Panc1 (cell line): ENCODE results near the gene MDM2. TPM values are rescaled to one million over a fixed set of nuclear protein-coding genes. Genes with fewer than 3 reads are reported as not detected.

Experiments
- ATAC-seq: fragments of 200-7000 bp; cut with Tn5 transposase; 2 replicates; pipeline ENCODE4 v1.9.1; 2020; ENCODE audit warnings: mild to moderate bottlenecking, moderate library complexity
- BruUV-seq: library from RNA; stranded (reverse); fragments of 400-500 nt; replicated peaks from 2 replicates; lab custom pipeline; 2021; lab: Mats Ljungman, UMichigan
- CTCF ChIA-PET: fragments of 300-600 bp; sonication (Branson Sonifier 250); formaldehyde crosslinking; loops from one replicate; lab custom pipeline; 2022; ENCODE audit warnings: antibody characterized with exemption; lab: Charles Lee
- POLR2A ChIA-PET: fragments of 300-600 bp; sonication (Branson Sonifier 250); formaldehyde crosslinking; loops from one replicate; lab custom pipeline; 2022; ENCODE audit warnings: antibody characterized with exemption; lab: Charles Lee
- DNase-seq: peaks from one replicate; pipeline ENCODE4 v3.0.0-alpha.2; 2010; ENCODE audit warnings: low read depth, low spot score
- H3K27ac ChIP-seq: 2 replicates; pipeline ENCODE4 v1.5.1; 2011; ENCODE audit warnings: mild to moderate bottlenecking, low read length, inconsistent platforms
- H3K27me3 ChIP-seq: fragments of 200-500 bp; sonication (Bioruptor generic); 2 replicates; pipeline ENCODE4 v1.6.0; 2014; ENCODE audit warnings: low read length, inconsistent platforms; ENCODE audit not compliant: control insufficient read depth, insufficient read depth
- H3K36me3 ChIP-seq: fragments of 200-500 bp; sonication (Bioruptor generic); 2 replicates; pipeline ENCODE4 v1.5.1; 2014; ENCODE audit warnings: inconsistent platforms, mild to moderate bottlenecking, low read length, moderate library complexity; ENCODE audit not compliant: control insufficient read depth, insufficient read depth
- H3K4me1 ChIP-seq: 2 replicates; pipeline ENCODE4 v1.5.1; 2011; ENCODE audit warnings: inconsistent platforms, mild to moderate bottlenecking, low read length, moderate library complexity; ENCODE audit not compliant: control insufficient read depth, insufficient read depth
- H3K4me3 ChIP-seq, 2 experiments: 2 replicates each; pipeline ENCODE4 v1.5.1; 2011 to 2012; ENCODE audit warnings: low read depth in 2 of 2, low read length in 2 of 2, mild to moderate bottlenecking in 2 of 2, inconsistent platforms in 1 of 2, moderate library complexity in 1 of 2
- H3K9me3 ChIP-seq: fragments of 200-500 bp; sonication (Bioruptor generic); 2 replicates; pipeline ENCODE4 v1.5.1; 2014; ENCODE audit warnings: low read depth, mild to moderate bottlenecking, inconsistent platforms, low read length, moderate library complexity; ENCODE audit not compliant: control insufficient read depth, insufficient read depth
- POLR2AphosphoS5 ChIP-seq: IDR thresholded peaks from 2 replicates; pipeline ENCODE4 v1.6.1; 2012; ENCODE audit warnings: mild to moderate bottlenecking, low read depth, low read length, moderate library complexity
- SIN3A ChIP-seq: IDR thresholded peaks from 2 replicates; pipeline ENCODE4 v1.6.1; 2012; ENCODE audit warnings: low read depth, mild to moderate bottlenecking, low read length, moderate library complexity, borderline replicate concordance; ENCODE audit not compliant: insufficient read depth
- TCF7L2 ChIP-seq: IDR thresholded peaks from 2 replicates; pipeline ENCODE4 v1.6.1; 2011; ENCODE audit warnings: mild to moderate bottlenecking, low read depth, low read length, inconsistent platforms
- in situ Hi-C: cut with HindIII; loops from 2 replicates; pipeline ENCODE4 v1.10.0; 2016; ENCODE audit warnings: low sequenced_read_pairs, low pct_unique_long_range_greater_than_20kb
- intact Hi-C: fragments of 100-400 bp; cut with micrococcal nuclease; formaldehyde crosslinking; loops from one replicate; pipeline ENCODE4 v1.10.0; 2022; ENCODE audit not compliant: unreplicated experiment
- total RNA-seq: library from RNA; stranded (reverse); gene quantifications from one replicate; pipeline ENCODE4 v1.2.1, GENCODE V29; 2021; ENCODE audit not compliant: unreplicated experiment
- TF ChIP-seq, protein P1 (sequence below): fragments of 450-650 bp; IDR thresholded peaks from 2 replicates; pipeline ENCODE4 v1.5.1; 2017; ENCODE audit warnings: mild to moderate bottlenecking
- TF ChIP-seq, protein P2 (sequence below), 2 experiments: IDR thresholded peaks; 2 replicates each; pipeline ENCODE4 v1.6.1; 2011 to 2012; ENCODE audit warnings: low read depth in 2 of 2, control low read depth in 1 of 2, low read length in 1 of 2, mild to moderate bottlenecking in 1 of 2, moderate library complexity in 1 of 2; ENCODE audit not compliant: insufficient read depth in 1 of 2

MDM2 gene
- total RNA-seq, 1 experiment from 2014 or later, result 101 TPM

DNA sequence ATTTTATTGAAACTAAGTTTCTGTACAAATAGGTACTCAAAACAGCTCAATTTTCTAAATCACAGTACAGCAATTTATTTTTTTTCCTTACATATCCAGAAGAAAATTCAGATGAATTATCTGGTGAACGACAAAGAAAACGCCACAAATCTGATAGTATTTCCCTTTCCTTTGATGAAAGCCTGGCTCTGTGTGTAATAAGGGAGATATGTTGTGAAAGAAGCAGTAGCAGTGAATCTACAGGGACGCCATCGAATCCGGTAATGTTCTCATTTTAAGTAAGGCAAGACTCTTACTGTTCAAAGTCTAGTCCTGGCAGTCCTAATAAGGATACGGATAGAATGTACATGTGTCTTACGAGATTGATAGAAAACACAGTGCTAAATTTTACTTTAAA lies 20.7 kb downstream of the MDM2 start:
- Histone ChIP-seq H3K27me3 (no peaks in the 10 kb centered on the region), H3K36me3 (peaks cover 39% of the 10 kb centered on the region), H3K4me3 (no peak overlapping the region), H3K4me1 (no peaks in the 10 kb centered on the region), H3K27ac (no peak overlapping the region), H3K9me3 (no peaks in the 10 kb centered on the region)
- in situ Hi-C loops, result no loop called here
- ATAC-seq (no peak), DNase-seq (no peak)
- TF ChIP-seq, protein P1, sequence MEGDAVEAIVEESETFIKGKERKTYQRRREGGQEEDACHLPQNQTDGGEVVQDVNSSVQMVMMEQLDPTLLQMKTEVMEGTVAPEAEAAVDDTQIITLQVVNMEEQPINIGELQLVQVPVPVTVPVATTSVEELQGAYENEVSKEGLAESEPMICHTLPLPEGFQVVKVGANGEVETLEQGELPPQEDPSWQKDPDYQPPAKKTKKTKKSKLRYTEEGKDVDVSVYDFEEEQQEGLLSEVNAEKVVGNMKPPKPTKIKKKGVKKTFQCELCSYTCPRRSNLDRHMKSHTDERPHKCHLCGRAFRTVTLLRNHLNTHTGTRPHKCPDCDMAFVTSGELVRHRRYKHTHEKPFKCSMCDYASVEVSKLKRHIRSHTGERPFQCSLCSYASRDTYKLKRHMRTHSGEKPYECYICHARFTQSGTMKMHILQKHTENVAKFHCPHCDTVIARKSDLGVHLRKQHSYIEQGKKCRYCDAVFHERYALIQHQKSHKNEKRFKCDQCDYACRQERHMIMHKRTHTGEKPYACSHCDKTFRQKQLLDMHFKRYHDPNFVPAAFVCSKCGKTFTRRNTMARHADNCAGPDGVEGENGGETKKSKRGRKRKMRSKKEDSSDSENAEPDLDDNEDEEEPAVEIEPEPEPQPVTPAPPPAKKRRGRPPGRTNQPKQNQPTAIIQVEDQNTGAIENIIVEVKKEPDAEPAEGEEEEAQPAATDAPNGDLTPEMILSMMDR, result no peak
- TF ChIP-seq TCF7L2 (no peak), POLR2AphosphoS5 (no peak), SIN3A (no peak)
- TF ChIP-seq, protein P2, sequence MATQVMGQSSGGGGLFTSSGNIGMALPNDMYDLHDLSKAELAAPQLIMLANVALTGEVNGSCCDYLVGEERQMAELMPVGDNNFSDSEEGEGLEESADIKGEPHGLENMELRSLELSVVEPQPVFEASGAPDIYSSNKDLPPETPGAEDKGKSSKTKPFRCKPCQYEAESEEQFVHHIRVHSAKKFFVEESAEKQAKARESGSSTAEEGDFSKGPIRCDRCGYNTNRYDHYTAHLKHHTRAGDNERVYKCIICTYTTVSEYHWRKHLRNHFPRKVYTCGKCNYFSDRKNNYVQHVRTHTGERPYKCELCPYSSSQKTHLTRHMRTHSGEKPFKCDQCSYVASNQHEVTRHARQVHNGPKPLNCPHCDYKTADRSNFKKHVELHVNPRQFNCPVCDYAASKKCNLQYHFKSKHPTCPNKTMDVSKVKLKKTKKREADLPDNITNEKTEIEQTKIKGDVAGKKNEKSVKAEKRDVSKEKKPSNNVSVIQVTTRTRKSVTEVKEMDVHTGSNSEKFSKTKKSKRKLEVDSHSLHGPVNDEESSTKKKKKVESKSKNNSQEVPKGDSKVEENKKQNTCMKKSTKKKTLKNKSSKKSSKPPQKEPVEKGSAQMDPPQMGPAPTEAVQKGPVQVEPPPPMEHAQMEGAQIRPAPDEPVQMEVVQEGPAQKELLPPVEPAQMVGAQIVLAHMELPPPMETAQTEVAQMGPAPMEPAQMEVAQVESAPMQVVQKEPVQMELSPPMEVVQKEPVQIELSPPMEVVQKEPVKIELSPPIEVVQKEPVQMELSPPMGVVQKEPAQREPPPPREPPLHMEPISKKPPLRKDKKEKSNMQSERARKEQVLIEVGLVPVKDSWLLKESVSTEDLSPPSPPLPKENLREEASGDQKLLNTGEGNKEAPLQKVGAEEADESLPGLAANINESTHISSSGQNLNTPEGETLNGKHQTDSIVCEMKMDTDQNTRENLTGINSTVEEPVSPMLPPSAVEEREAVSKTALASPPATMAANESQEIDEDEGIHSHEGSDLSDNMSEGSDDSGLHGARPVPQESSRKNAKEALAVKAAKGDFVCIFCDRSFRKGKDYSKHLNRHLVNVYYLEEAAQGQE (IDR thresholded peaks at IDR 0.05; ENCODE audit: insufficient read depth in 1 of 2, low read depth in 2 of 2, low read length in 1 of 2), result no peak
- CTCF ChIA-PET, result no interaction called here
- intact Hi-C loops, result no loop called here
- POLR2A ChIA-PET, result no interaction called here
- BruUV-seq, result no TSS peak

DNA sequence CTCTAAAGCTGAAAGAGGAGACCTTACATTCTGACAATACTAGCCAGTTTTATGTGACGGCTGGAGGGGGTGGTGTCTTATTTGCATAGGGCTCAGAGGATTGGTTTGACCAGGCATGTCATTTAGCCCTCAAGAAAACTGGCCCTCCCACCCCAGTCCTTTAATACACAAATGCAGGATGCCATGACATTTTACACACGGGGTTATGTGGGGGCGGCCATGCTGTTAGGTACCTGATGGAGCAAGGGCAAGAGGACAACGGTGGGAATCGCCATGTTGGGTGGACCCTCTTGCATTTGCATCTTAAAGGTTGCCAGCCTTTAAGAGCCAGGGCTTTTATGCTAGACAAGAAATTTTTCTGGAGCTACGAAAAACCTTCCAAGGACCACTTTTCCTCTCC lies 23.3 kb downstream of the MDM2 start:
- H3K9me3 ChIP-seq, result no peaks in the 10 kb centered on the region
- DNase-seq (no peak), ATAC-seq (no peak)
- intact Hi-C loops (no loop called here), in situ Hi-C loops (no loop called here)
- H3K4me1 ChIP-seq, result no peaks in the 10 kb centered on the region
- H3K27me3 ChIP-seq, result no peaks in the 10 kb centered on the region
- ChIA-PET CTCF (no interaction called here), POLR2A (no interaction called here)
- BruUV-seq, result no TSS peak
- peaks cover 35% of the 10 kb centered on the region for H3K36me3 ChIP-seq
- H3K27ac ChIP-seq, result no peak overlapping the region
- TF ChIP-seq TCF7L2 (no peak), SIN3A (no peak)
- TF ChIP-seq, protein P2 (IDR thresholded peaks at IDR 0.05; ENCODE audit: insufficient read depth in 1 of 2, low read depth in 2 of 2, low read length in 1 of 2), result no peak
- TF ChIP-seq, protein P1, result no peak
- no peak overlapping the region for H3K4me3 ChIP-seq
